HEK293T (cell line): ENCODE data around the gene NAIF1.

Source experiments
- CTBP1 ChIP-seq: fragments of 450-650 bp; IDR thresholded peaks from 2 replicates; pipeline ENCODE4 v1.6.1; 2016; ENCODE audit warnings: borderline replicate concordance
- ELF4 ChIP-seq: fragments of 450-650 bp; IDR thresholded peaks from 2 replicates; pipeline ENCODE4 v1.6.1; 2017; ENCODE audit warnings: antibody characterized with exemption
- HDGF ChIP-seq: fragments of 450-650 bp; IDR thresholded peaks from 2 replicates; pipeline ENCODE4 v1.6.1; 2017; ENCODE audit warnings: antibody characterized with exemption, borderline replicate concordance
- SUZ12 ChIP-seq: fragments of 450-650 bp; IDR thresholded peaks from 2 replicates; pipeline ENCODE4 v1.6.1; 2016; ENCODE audit warnings: mild to moderate bottlenecking
- ZNF384 ChIP-seq: fragments of 450-650 bp; IDR thresholded peaks from 2 replicates; pipeline ENCODE4 v1.6.1; 2016

GRCh38 chr9:128062279-128062678, 4.8 kb downstream of the NAIF1 start:
- TF ChIP-seq SUZ12 (no peak), ZNF384 (no peak), HDGF (no peak), CTBP1 (no peak), ELF4 (no peak)
